PC-3 (cell line): ENCODE measurements around the gene VASP. TPM values are rescaled to one million over a fixed set of nuclear protein-coding genes. Genes with fewer than 3 reads are reported as not detected.

Source experiments
- ATAC-seq: fragments of 200-7000 bp; cut with Tn5 transposase; 2 replicates; pipeline ENCODE4 v1.9.1; 2020; ENCODE audit warnings: mild to moderate bottlenecking, moderate library complexity
- BruUV-seq: library from RNA; stranded (reverse); fragments of 400-500 nt; replicated peaks from 2 replicates; lab custom pipeline; 2021; lab: Mats Ljungman, UMichigan
- CTCF ChIA-PET: fragments of 300-600 bp; sonication (Branson Sonifier 250); formaldehyde crosslinking; loops from one replicate; lab custom pipeline; 2022; ENCODE audit warnings: antibody characterized with exemption; lab: Charles Lee
- POLR2A ChIA-PET: fragments of 300-600 bp; sonication (Branson Sonifier 250); formaldehyde crosslinking; loops from one replicate; lab custom pipeline; 2022; ENCODE audit warnings: antibody characterized with exemption; ENCODE audit not compliant: unreplicated experiment; lab: Charles Lee
- DNase-seq: peaks from one replicate; pipeline ENCODE4 v3.0.0-alpha.2; 2015
- H2AFZ ChIP-seq: fragments of 300-600 bp; sonication (generic); 2 replicates; pipeline ENCODE4 v1.6.0; 2016; ENCODE audit warnings: antibody characterized with exemption, low read length
- H3F3A ChIP-seq: fragments of 300-600 bp; sonication (generic); one replicate; pipeline ENCODE4 v1.6.0; 2017; ENCODE audit warnings: antibody characterized with exemption, low read length, control low read depth, mild to moderate bottlenecking; ENCODE audit not compliant: unreplicated experiment
- H3K27ac ChIP-seq: fragments of 300-600 bp; sonication (generic); 2 replicates; pipeline ENCODE4 v1.5.1; 2016; ENCODE audit warnings: mild to moderate bottlenecking, low read length
- H3K27me3 ChIP-seq: fragments of 300-600 bp; sonication (generic); 2 replicates; pipeline ENCODE4 v1.6.1; 2016; ENCODE audit warnings: low read length, mixed read lengths
- H3K36me3 ChIP-seq: fragments of 300-600 bp; sonication (generic); 2 replicates; pipeline ENCODE4 v1.6.1; 2016; ENCODE audit warnings: low read depth, mixed run types, low read length, mixed read lengths
- H3K4me1 ChIP-seq: fragments of 300-600 bp; sonication (generic); 2 replicates; pipeline ENCODE4 v1.5.1; 2016; ENCODE audit warnings: low read length; ENCODE audit not compliant: insufficient read depth
- H3K4me2 ChIP-seq: fragments of 300-600 bp; sonication (generic); 2 replicates; pipeline ENCODE4 v1.6.0; 2016; ENCODE audit warnings: low read length
- H3K4me3 ChIP-seq: fragments of 300-600 bp; sonication (generic); 2 replicates; pipeline ENCODE4 v1.5.1; 2016; ENCODE audit warnings: mild to moderate bottlenecking, low read length, mixed read lengths
- H3K79me2 ChIP-seq: fragments of 300-600 bp; sonication (generic); 2 replicates; pipeline ENCODE4 v1.6.1; 2017; ENCODE audit warnings: low read length, mixed read lengths
- H3K9ac ChIP-seq: fragments of 300-600 bp; sonication (generic); 2 replicates; pipeline ENCODE4 v1.6.0; 2016; ENCODE audit warnings: mild to moderate bottlenecking, low read length
- H3K9me2 ChIP-seq: fragments of 300-600 bp; sonication (generic); replicated peaks from 2 replicates; pipeline ENCODE4 v1.6.1; 2016; ENCODE audit warnings: mixed run types, low read length, mixed read lengths
- H3K9me3 ChIP-seq: fragments of 300-600 bp; sonication (generic); 2 replicates; pipeline ENCODE4 v1.6.1; 2016; ENCODE audit warnings: low read length, mixed read lengths
- H4K20me1 ChIP-seq: fragments of 300-600 bp; sonication (generic); 2 replicates; pipeline ENCODE4 v1.6.1; 2016; ENCODE audit warnings: low read length, mixed read lengths
- CTCF ChIP-seq: fragments of 300-600 bp; sonication (generic); conservative IDR thresholded peaks from 2 replicates; pipeline ENCODE4 v1.5.1; 2017; ENCODE audit warnings: antibody characterized with exemption, low read depth, mild to moderate bottlenecking, low read length
- EZH2 ChIP-seq: fragments of 300-600 bp; sonication (generic); IDR thresholded peaks from one replicate; pipeline ENCODE4 v1.6.1; 2017; ENCODE audit warnings: antibody characterized with exemption, mild to moderate bottlenecking, low read length; ENCODE audit not compliant: unreplicated experiment
- EZH2phosphoT487 ChIP-seq: fragments of 300-600 bp; sonication (generic); IDR thresholded peaks from 2 replicates; pipeline ENCODE4 v1.6.1; 2018; ENCODE audit warnings: mild to moderate bottlenecking, antibody characterized with exemption, low read length, borderline replicate concordance
- intact Hi-C: fragments of 100-400 bp; cut with micrococcal nuclease; formaldehyde crosslinking; loops from 2 replicates; pipeline ENCODE4 v1.9.0; 2023
- total RNA-seq: library from RNA; depleted of rRNA; stranded (reverse); fragments of >200 nt; gene quantifications from 2 replicates; pipeline ENCODE4 v1.2.3, GENCODE V29; 2014

VASP gene
- total RNA-seq, 1 experiment from 2014 or later = 120 TPM

DNA sequence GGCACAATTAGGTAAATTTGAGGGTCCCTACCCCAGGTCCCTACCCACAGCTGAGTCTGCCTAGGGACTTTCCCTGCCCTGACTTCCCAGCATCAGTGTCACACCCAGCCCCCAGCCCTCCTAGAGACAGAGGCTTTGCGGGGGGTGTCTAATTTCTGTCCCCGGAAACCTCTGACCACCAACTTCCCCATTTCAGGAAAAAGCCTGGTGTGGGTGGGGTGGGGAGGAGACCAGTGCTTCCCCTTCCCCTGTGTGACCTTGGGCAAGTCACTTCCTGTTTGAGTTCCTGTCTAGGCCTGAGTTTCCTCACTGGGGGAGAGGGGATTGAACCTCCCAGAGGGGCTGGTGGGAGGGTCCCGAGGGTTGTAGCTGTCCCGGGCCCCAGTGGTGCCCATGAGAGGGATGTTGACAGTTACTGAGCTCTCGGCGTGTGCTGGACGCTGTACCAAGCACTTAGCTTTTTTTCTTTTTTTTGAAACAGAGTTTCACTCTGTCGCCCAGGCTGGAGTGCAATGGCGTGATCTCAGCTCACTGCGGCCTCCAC, 7.9 kb downstream of the VASP start:
- Histone ChIP-seq H3F3A (no peaks in the 10 kb centered on the region), H3K79me2 (peaks cover 61% of the 10 kb centered on the region), H4K20me1 (peaks cover 8% of the 10 kb centered on the region), H2AFZ (no peak overlapping the region), H3K9me2 (no peaks in the 10 kb centered on the region), H3K27me3 (no peaks in the 10 kb centered on the region), H3K9ac (no peak overlapping the region), H3K4me1 (peaks cover 19% of the 10 kb centered on the region), H3K4me2 (no peak overlapping the region), H3K27ac (peak overlapping the region; percentile 16; the same call in 1 of the 2 replicates), H3K36me3 (no peaks in the 10 kb centered on the region; the same call in 1 of the 2 replicates), H3K9me3 (no peaks in the 10 kb centered on the region), H3K4me3 (no peak overlapping the region)
- DNase-seq = no peak
- no TSS peak for BruUV-seq
- ATAC-seq = no peak
- POLR2A ChIA-PET = no interaction called here
- intact Hi-C loops = no loop called here
- TF ChIP-seq CTCF (no peak), EZH2 (no peak), EZH2phosphoT487 (no peak)
- CTCF ChIA-PET = no interaction called here

- Histone ChIP-seq H3K4me3 (no peak overlapping the region), H3K4me2 (no peak overlapping the region), H3K36me3 (no peaks in the 10 kb centered on the region; the same call in 1 of the 2 replicates), H3K79me2 (peaks cover 54% of the 10 kb centered on the region), H3K9me2 (no peaks in the 10 kb centered on the region), H3K9ac (no peak overlapping the region), H3K27me3 (no peaks in the 10 kb centered on the region), H3K4me1 (peaks cover 19% of the 10 kb centered on the region), H2AFZ (no peak overlapping the region), H3K27ac (no peak overlapping the region), H3F3A (no peaks in the 10 kb centered on the region), H4K20me1 (peaks cover 8% of the 10 kb centered on the region), H3K9me3 (no peaks in the 10 kb centered on the region)
- TF ChIP-seq EZH2 = no peak
- no peak for TF ChIP-seq CTCF
- TF ChIP-seq EZH2phosphoT487 = no peak
- no TSS peak for BruUV-seq
- ChIA-PET POLR2A (no interaction called here), CTCF (interaction anchor here (0.7 kb wide), 1 partner anchor 73 kb away, joined by 10 read pairs; no protein-coding TSS in a partner anchor)
- DNase-seq (no peak), ATAC-seq (no peak)
- intact Hi-C loops = no loop called here
Measured at GRCh38 chr19:45515807-45516401, 8.6 kb downstream of the VASP start.

GRCh38 chr19:45517238-45517637, 10.0 kb downstream of the VASP start:
- no peak overlapping the region for H3K27ac ChIP-seq
- H3K4me2 ChIP-seq = no peak overlapping the region
- no peaks in the 10 kb centered on the region for H3K27me3 ChIP-seq
- peaks cover 8% of the 10 kb centered on the region for H4K20me1 ChIP-seq
- peaks cover 19% of the 10 kb centered on the region for H3K4me1 ChIP-seq
- no peaks in the 10 kb centered on the region for H3K9me3 ChIP-seq
- H3F3A ChIP-seq = no peaks in the 10 kb centered on the region
- ATAC-seq = no peak
- no peak for DNase-seq
- H3K36me3 ChIP-seq = no peaks in the 10 kb centered on the region; the same call in 1 of the 2 replicates
- intact Hi-C loops = no loop called here
- POLR2A ChIA-PET = no interaction called here
- no peak overlapping the region for H3K9ac ChIP-seq
- peaks cover 40% of the 10 kb centered on the region for H3K79me2 ChIP-seq
- BruUV-seq = no TSS peak
- TF ChIP-seq CTCF = no peak
- no peak for TF ChIP-seq EZH2phosphoT487
- TF ChIP-seq EZH2 = no peak
- no peaks in the 10 kb centered on the region for H3K9me2 ChIP-seq
- CTCF ChIA-PET = no interaction called here
- H3K4me3 ChIP-seq = no peak overlapping the region
- H2AFZ ChIP-seq = no peak overlapping the region
